Measurements from ENCODE around the gene CHPF2.
A peak's percentile ranks its signal among the peaks of the same experiment; 100 is the strongest.

The CHPF2 gene

DNA sequence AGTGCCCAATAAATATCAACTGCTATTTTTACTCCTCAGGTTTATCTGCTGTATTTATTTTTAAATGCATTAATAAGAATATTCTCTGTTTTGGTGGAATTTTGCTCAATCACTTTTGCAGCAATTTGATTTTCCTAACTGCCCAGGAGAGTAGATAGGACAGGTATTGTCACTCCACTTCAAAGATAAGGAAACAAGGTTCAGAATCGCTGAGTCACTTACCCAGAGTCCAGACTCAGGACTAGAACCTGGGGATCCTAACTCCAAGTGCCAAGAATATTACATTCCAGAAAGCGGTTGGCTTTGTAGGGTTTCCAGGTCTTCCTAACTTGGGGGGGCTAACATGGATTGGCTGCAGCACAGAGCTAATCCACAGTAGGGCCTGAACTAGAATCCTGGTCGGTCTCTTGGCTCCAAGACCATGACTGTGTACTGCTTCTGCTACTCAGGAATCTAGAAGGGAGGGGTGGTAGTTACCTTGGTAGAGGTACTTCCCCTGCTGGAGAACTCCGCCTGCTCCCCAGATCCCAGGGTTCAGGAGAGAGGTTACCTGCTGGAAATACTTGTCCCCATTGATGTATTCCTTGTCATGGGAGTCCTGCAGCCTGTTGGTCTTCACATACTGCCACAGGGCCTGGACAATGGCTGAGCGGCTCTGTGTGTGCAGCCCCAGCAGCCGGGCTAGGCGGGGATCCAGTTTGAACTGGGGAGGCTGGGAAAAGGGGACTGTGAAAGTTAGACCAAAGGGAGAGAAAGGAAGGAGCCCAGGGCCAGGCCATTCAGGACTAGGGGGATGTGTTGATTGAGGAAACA, 8.9 kb downstream of the CHPF2 start:
- no peak overlapping the region for H3K4me3 ChIP-seq (ENCODE audit: low read depth, low read length)
- TF ChIP-seq, protein P1, sequence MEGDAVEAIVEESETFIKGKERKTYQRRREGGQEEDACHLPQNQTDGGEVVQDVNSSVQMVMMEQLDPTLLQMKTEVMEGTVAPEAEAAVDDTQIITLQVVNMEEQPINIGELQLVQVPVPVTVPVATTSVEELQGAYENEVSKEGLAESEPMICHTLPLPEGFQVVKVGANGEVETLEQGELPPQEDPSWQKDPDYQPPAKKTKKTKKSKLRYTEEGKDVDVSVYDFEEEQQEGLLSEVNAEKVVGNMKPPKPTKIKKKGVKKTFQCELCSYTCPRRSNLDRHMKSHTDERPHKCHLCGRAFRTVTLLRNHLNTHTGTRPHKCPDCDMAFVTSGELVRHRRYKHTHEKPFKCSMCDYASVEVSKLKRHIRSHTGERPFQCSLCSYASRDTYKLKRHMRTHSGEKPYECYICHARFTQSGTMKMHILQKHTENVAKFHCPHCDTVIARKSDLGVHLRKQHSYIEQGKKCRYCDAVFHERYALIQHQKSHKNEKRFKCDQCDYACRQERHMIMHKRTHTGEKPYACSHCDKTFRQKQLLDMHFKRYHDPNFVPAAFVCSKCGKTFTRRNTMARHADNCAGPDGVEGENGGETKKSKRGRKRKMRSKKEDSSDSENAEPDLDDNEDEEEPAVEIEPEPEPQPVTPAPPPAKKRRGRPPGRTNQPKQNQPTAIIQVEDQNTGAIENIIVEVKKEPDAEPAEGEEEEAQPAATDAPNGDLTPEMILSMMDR (IDR thresholded peaks at IDR 0.05; ENCODE audit: low read depth, low read length) = no peak

GRCh38 chr7:151241755-151242096, 9.4 kb downstream of the CHPF2 start:
- TF ChIP-seq, protein P1 (IDR thresholded peaks at IDR 0.05; ENCODE audit: low read depth, low read length) = no peak
- no peak overlapping the region for H3K4me3 ChIP-seq (ENCODE audit: low read depth, low read length)

GRCh38 chr7:151242159-151243044, 10.1 kb downstream of the CHPF2 start:
- TF ChIP-seq, protein P1 (IDR thresholded peaks at IDR 0.05; ENCODE audit: low read depth, low read length) = no peak
- H3K4me3 ChIP-seq (ENCODE audit: low read depth, low read length) = no peak overlapping the region

DNA sequence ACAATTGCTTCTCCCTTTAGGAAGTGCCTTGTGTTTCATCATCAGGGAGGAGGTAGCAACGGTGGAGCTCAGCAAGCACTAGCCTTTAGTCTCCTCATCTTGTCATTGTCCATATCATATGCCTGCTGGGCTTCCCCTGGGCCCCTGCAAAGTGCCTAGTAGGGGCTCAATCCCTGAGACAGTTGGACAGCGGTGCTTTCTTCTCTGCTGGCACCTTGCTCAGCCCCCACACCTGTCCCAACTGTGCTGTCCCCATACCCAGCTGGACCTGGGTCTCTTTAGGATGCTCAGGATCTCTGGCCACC, 10.7 kb downstream of the CHPF2 start:
- no peak overlapping the region for H3K4me3 ChIP-seq (ENCODE audit: low read depth, low read length)
- TF ChIP-seq, protein P1 (IDR thresholded peaks at IDR 0.05; ENCODE audit: low read depth, low read length) = no peak

GRCh38 chr7:151243408-151244195, 11.3 kb downstream of the CHPF2 start:
- TF ChIP-seq, protein P1 (IDR thresholded peaks at IDR 0.05; ENCODE audit: low read depth, low read length) = no peak
- H3K4me3 ChIP-seq (ENCODE audit: low read depth, low read length) = no peak overlapping the region

DNA sequence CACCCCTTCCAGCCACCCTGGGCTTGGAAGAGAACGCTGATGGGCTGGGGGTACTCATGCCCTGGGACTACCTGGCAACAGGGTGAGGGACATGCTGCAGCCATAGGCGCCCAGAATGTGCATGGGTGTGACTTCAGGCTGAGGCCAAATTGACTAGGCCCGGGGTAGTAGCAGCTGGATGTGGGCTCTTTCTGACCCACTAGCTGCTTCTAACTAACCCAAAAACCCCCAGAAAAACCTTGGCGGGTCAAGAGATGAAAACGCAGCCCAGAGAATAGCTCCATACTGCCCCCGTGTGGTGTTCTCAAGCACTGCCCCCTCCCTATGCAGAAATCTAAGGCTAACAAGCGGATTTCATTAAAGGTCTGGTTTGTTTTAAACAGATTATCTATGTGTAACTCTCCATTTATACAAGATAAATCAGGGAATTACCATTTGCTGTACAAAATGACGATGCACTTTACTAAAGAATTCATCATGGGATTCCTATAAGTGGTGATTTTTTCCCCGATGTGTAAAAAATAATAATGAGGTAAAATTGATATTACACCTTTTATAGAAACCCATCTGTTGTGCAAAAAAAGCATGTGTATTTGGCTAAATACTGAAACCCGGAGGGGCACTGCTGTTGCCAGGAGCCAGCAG, 12.0 kb downstream of the CHPF2 start:
- H3K4me3 ChIP-seq (ENCODE audit: low read depth, low read length) = no peak overlapping the region
- TF ChIP-seq, protein P1 (IDR thresholded peaks at IDR 0.05; ENCODE audit: low read depth, low read length) = peak; percentile 92

Measured in WI38 (cell line).